Measurements from ENCODE around the gene MAST4.
"Not testable (repeated sequence)": the region's sequence is repeated elsewhere in the genome, so short reads cannot be mapped to it uniquely, and the experiment has no call there.

MAST4 gene

DNA sequence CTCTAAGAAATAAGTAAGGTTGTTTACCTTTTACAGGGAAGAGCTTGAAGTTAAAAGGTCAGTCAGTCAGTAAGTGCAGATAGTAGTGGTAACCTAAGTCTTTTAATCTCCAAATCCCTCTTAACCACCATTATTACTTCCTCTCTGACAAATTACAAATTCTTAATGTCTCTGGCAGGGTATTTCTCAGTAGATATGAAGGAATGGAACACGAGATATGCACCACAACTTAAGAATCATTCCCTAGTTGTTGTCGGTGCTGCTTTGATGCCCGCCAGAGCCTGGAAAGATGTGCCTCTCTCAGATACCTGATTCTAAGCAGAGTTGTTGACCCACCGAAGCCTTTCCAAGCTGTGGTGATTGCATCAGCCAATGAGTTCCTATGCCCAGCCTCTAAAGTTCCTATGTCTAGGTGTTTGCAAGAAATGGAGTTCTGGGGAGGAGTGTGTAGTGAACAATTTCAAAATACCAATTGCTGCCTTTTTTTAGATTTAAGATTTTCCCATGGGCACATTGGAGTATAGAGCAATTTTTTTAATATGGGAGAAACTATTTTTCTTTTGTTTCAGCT lies 521.9 kb downstream of the MAST4 start:
- DNase-seq: no peak

DNA sequence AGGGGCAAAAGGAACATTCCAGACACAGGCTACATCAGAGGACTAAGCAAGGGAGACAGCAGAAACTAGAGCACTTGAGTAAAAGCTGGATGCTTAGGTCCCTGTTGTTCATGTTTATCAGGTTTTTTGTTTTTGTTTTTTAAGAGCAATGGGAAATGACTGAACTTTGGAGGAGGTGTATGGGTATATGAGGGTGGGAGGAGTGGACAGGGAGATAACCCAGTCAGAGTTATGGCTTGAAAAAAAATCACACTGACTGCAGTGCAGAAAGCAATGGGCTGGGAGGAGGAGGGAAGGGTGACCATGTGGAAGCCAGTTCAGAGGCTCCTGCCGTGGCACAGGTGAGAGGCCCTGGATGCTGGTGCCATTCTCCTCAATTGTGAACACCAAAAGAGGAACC lies 522.8 kb downstream of the MAST4 start:
- no peak for DNase-seq

DNA sequence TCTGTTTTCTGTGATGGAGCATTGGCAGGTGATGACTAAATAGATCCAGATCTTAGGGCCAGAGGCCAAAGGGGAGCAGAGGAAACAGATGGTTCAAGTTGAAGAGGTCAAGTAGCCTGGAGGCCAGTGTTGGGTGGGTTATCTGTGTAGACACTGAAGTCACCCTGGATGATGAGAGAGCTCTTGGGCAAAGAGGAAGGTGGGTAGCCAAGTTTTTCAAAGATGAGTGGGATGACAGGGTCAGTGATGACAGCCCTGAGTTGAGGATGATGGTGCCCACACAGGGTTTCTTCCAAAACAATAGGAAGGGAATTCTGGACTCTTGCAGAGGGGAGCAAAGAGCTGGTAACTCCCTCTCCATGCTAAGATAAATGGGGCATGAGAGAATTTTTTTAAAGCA lies 523.8 kb downstream of the MAST4 start:
- DNase-seq: no peak

DNA sequence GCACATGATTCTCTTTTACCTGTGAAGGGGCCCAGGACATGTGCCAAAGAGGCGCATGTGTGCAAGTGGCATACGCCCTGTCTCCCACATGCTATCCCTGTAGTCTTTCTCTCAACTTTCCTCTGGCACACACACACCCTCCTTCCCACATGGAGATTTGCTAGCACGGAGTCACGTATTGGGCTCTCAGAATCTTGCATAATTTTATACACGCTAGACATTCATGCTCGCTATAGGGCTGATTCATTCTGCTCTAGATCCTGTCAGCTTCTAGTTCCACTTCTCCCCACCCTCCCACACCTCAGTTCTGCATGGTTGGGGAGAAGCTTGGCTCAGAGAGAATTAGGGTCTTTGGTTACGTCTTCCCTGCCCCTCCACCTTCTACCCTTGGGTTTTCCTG lies 527.6 kb downstream of the MAST4 start:
- no peak for DNase-seq

DNA sequence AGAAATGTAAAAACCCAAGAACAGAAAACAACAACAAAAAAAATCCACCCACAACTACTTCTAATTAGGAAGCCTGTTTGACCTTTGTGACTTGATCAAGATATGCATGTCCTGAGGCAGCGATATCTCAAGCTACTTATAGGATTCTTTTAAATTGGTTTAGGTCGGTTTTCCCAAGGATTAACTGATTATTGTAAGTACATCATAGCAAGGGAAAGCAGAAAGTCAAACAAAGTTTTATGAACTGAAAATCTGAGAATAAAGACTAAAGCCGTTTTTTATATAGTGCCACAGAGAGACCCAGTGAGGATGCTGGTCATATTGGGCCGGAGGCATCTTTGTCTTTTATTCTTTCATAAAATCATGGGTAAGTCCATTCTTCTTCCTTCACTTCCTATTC lies 528.4 kb downstream of the MAST4 start:
- DNase-seq: no peak

DNA sequence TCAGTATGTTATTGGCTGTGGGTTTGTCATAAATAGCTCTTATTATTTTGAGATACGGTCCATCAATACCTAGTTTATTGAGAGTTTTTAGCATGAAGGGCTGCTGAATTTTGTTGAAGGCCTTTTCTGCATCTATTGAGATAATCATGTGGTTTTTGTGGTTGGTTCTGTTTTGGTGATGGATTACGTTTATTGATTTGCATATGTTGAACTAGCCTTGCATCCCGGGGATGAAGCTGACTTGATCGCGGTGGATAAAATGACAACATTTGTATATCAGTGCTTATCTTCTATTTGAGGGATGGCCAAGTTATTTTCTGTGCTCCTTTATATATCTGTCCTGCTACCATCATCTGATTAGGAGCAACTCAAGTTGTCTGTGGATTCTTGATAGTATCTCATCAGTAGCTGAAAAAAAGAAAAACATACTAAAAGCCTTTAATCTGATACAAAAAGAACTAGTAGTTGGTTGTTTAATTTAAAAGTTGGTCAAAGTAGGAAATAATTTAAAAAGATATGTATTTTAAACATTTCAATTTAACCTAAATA lies 531.2 kb downstream of the MAST4 start:
- not testable (repeated sequence) for DNase-seq

DNA sequence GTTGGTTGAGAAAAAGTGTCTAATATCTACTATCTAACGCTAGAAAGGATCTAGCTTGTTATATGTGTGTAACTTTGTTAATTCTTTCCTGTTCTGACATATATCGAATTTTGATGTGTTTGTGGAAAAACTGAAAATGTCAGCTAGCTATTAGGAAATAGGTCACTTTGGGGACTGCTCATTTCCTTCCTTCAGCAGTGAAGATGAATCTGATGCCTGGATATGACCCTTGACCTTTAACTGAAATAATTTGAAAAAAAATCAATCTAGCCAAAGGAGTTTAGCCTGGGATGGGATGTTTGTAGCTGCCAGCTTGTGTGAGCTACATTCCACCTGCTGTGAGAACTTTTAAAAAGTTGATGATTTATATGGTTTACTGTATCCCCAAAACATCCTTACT lies 533.6 kb downstream of the MAST4 start:
- no peak for DNase-seq

DNA sequence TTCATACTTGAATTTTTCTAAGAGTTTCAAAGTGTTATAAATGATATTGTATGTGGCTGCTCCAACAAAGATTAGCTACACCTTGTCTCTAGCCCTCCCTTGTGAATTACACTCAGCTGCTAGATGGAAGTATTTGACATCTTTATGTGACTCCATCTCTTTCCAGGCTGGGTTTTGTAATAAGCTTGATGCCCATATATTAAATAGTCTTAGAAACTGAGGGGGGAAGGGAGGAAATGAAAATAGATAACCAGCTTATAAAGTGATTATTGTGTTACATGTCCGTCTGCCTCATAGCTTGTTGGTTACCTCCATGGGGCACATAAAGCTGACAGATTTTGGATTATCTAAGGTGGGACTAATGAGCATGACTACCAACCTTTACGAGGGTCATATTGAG lies 537.0 kb downstream of the MAST4 start:
- no peak for DNase-seq

DNA sequence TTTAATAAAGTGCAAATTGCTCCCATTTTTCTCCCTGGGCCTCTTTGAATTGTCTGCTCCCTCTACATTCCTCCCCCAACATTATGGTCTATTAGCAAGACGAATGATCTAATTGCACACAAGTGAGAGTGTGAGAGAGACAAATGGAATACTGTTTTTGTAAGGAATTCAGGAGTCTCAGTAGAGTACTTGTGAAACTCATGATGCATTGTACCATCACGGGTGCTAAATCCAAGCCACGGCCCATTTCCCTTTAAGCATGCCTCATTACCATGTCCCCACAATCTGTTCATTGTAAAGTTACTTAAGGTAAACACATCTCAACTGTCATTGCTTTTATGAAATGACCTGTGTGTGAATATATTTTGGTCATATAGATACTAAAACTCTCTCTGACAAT lies 537.6 kb downstream of the MAST4 start:
- no peak for DNase-seq

DNA sequence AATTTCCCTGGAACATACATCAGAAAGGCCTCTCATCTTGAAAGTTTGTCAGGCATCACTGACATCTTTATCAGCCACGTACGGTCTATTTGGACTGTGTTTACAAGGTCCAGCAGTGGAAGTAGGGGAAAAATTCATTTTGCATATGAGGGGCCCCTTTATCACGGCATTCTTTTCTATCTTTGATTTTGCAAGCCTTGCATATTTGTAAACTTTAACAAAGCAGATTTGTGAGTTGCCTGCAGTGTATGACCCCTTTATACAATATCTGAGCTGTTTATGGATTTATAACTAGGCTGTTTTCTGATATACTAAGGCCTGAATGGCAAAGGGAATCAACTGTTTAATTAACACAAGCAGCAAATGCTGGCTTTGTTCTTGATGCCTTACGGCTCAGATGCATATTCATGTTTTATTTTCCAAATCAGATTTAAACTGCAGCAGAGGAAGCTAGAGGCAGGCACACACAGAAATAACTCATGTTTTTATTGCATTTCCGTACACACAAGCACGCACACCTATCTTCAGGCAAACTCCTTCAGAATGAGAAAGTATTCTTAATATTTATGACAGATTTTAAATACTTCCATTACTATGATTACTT lies 539.3 kb downstream of the MAST4 start:
- DNase-seq: no peak

DNA sequence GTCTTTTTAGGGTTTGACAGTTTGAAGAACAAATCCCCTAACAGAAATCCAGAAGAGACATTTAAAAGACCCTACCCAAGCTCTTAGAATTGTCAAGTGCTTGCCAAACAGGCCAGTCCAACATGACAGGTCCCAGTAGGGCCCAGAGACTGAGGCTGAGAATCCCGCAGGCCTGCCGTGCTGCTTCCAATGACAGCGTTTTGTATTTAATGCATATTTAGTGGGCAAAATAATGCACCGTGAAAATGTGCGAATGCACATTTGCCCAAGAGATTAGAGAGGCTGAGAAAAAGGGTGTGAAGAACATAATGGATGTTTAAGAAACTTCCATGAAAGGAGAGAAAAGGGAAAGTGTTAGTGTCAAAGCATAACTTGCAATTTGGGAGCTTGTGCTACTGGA lies 542.8 kb downstream of the MAST4 start:
- no peak for DNase-seq

DNA sequence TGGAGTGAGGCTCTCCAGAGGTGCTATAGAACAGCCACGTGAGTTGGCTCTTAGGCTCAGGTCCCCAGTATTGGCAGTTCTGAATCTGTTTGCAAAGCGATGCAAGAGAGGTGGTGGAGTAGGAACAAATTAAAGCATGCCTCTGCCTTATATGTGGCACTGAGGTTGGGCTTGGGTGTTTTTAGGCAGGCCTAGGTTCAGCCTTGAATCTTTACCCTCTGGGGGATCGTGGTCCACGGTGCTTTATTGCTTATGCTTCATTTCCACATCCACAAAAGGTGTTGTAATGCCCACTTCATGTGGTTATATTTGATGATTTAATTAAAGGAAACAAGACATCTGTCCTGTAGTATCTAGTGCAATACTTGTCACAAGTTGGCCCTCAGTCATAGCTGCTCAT lies 544.2 kb downstream of the MAST4 start:
- no peak for DNase-seq

DNA sequence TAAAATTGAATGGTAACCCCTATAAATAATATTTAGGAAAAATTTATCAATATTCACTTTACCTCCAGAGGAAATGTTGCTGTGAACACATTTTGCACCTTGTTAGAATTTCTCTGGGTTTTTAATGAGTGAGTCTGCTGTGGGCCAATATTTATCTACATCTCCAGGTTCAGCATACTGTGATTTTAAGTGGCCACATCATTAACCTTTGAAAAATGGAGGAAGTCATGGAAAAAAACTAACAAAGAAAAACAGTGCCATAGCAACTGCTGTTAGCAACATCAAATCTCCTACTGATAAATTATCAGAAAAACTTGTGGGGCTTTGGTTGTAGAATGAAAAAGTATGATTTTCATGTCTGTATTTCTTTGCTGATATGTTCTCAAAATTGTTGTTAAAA lies 545.5 kb downstream of the MAST4 start:
- no peak for DNase-seq

DNA sequence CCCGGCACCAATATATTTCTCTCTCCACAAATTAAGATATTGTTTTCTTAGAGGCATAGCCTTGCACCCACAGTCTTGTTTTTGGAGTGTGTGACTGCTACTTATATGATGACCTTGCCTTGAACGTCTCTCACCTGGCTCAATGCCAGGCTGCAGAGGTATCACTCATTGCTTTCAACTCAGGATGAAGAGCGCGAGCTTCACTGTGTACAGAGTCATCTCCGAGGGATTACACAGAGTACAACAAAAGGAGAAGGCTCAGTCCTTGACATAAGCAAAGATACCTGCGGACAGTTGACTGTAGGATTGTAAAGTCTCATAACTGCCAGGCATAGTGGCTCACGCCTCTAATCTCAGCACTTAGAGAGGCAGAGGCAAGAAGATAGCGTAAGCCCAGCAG lies 546.6 kb downstream of the MAST4 start:
- DNase-seq: no peak

DNA sequence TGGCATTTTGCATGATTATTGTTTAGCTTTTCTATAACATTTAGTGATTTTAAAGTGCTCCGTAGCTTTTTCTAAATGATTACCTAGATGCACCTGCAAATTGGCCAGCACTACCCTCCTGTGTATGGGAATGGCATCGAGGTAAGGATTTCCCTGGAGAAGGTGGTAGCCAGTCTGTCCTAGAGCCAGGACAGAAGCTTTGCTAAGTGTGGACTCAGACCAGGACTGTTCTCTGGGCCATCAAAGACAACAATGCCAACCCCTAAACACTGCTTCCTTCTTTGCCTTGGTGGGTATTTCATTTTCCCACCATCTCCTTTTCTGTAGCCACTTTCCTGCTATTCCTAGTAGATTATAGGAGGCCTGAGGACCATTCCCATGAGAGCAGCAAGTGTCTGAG lies 547.4 kb downstream of the MAST4 start:
- no peak for DNase-seq

DNA sequence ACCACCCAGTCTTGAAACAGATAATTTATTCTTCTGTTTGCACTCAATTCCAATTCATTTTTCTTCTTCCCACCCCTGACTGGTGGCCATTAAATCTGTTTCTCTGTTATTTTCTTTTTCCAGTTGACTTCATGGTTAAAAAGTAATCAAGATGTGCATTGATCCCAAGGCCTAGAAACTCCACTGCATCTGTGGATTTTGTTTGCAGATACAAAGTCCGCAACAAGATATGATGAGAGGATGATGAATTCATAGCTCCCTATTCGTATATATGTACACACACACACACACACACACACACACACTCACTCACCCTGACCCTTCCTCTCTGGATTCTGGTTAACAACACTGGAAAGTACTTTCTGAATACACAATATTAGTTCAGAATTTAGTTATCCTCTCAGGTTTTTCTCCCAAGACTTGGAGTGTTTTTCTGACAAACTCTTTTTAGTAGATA lies 548.0 kb downstream of the MAST4 start:
- no peak for DNase-seq

DNA sequence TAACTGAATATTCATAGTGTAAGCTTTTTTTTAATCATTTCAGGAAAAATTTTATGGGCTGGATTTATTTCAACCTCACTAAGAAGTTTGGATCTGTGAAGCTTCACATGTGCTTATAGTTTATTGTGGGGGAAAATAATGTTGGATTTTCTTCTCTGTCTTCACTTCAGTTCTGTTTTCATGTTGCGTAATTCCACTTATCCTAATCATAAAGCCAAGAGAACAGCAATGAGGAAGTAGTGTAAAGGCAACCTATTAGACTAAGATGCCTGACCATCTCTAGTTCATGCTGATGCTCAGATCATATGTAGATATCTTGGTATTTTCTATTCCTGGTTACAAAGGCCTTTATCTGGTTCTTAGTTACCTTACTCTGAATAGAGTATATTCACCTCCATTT lies 550.4 kb downstream of the MAST4 start:
- DNase-seq: no peak

DNA sequence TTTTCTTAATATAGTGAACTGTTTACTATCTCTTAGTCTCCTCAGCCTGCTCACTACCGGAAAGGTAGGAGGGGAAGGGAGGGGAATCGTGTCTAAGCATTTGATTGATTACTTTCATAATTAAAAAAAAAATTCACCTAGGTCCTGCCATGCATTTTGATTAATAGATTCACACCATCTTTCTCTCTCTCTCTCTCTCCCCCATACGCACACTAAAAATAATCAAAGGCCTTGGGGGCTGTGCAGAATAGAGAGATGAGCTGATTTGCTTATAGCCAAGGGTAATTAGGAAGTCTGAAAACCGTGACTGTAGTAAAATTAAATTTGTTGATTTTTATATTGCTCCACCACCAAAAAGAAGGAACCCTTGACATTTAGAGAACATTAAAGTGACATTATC lies 550.8 kb downstream of the MAST4 start:
- DNase-seq: no peak

DNA sequence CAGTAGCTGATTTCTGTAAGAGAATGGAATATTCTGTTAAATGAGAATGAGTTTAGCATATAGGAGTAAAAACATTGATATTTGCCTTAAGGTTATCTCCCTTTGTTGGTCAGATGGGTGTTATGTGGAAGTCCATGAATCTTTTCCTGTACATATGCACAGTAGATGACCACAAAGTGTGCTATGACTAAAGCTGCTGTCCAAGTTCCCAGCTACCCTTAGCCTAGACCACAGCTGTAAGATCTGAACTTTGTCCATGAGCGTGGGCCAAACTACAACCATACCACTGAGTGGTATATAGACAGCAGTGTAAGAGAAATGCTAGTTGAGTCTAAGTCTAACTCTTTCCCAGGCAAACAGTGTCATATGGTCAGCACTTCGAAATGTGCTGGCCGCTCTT lies 551.6 kb downstream of the MAST4 start:
- no peak for DNase-seq

DNA sequence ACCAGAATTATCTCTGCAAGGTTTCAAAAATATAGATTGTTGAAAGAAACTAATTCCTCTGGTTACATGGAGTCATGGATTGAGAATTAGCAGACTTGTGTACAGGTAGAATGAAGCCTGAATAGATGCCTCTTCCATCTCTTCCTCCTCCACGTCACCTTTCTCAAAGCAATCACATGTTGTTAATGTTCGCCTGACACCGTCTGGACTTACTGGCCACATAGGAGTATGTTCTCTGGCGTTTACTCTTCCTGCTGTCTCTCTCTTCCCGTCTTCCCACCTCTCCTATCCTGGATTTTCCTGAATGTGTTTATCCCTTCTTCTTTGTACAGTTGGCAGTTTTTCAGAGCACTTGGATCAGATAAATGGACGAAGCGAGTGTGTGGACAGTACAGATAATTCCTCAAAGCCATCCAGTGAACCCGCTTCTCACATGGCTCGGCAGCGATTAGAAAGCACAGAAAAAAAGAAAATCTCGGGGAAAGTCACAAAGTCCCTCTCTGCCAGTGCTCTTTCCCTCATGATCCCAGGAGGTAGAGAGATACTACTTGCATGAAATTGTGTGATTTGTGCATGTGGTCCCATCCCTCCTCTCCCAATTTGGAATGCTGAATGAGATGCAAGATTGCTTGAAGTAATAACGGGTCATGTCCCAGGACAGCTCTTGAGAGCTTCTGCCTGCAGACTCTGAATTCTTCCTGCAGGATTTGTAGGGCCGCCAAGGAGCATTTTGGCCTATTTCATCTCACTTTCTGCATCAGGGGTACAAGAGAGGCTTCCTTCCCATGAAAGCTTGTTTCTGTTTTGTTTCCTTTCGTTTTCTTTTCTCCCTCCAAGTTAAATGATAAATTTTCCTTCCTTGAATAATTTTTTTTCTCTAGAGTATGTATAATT lies 553.1 kb downstream of the MAST4 start:
- no peak for DNase-seq

DNA sequence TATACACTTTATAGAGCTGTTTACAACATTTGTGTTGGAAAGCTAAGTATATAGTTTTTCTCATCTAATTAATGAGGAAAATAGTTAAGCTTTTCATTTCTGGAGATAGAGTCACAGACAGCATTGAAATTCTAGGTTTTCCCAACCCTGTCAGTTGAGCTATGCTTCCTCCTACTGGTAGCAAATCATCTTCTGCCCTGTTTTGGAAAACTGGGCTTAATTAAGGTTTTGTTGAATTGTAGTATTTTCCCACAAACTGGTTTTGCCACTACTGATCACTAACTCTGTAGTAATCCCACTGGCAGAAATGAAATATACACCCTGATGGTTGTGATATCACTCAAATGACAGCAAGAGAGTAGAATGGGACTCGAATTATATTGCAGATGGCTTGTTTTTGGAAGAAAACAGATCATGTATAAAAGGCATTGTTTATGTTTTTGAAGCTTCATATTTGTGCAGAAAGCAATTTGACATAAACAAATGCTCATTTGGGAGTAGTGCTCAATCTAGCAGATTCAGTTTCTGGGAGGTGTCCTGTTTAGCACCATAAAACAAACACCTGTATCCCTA lies 553.8 kb downstream of the MAST4 start:
- peak in 1 of 51 donors; percentile 33 for DNase-seq

DNA sequence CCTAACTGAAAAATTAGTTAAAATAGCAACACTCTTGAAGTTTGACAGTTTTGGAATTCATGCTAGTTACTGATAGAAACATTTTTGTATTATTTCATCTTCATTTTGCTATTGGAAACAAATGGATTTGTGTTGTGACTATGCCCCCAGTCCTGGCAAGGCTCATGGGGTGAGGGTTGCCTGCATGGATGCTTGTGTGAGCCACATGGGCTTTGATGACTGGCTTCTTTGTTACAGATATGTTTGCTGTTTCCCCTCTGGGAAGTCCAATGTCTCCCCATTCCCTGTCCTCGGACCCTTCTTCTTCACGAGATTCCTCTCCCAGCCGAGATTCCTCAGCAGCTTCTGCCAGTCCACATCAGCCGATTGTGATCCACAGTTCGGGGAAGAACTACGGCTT lies 556.2 kb downstream of the MAST4 start:
- peak in 1 of 51 donors; percentile 25 for DNase-seq

All from hypothalamus (tissue), 51 donors.